SK-N-SH (cell line): ENCODE measurements around the gene ASB3.
"Not testable (repeated sequence)": the region's sequence is repeated elsewhere in the genome, so short reads cannot be mapped to it uniquely, and the experiment has no call there.

Experiments
- CTCF ChIP-seq: fragments of 200-600 bp; sonication (generic); IDR thresholded peaks from 2 replicates; pipeline ENCODE4 v1.6.1; 2017; ENCODE audit warnings: antibody characterized with exemption, mild to moderate bottlenecking, moderate library complexity
- ELF1 ChIP-seq: IDR thresholded peaks from 2 replicates; pipeline ENCODE4 v1.4.0; 2012
- EP300 ChIP-seq, 2 experiments: IDR thresholded peaks; 2 replicates each; pipeline versions ENCODE4 v1.4.0 to v1.6.1; 2012; ENCODE audit warnings: borderline replicate concordance in 1 of 2, low read depth in 1 of 2, low read length in 1 of 2
- GABPA ChIP-seq: IDR thresholded peaks from 2 replicates; pipeline ENCODE4 v1.4.0; 2012; ENCODE audit warnings: low read depth, mild to moderate bottlenecking
- MAX ChIP-seq: IDR thresholded peaks from 2 replicates; pipeline ENCODE4 v1.4.0; 2012; ENCODE audit warnings: low read depth
- NRF1 ChIP-seq: IDR thresholded peaks from 2 replicates; pipeline ENCODE4 v1.6.1; 2012; ENCODE audit warnings: low read depth, mild to moderate bottlenecking, low read length
- REST ChIP-seq: IDR thresholded peaks from 2 replicates; pipeline ENCODE4 v1.6.1; 2012; ENCODE audit warnings: mild to moderate bottlenecking, low read depth, low read length, moderate library complexity
- RFX5 ChIP-seq: IDR thresholded peaks from 2 replicates; pipeline ENCODE4 v1.6.1; 2012; ENCODE audit warnings: mild to moderate bottlenecking, improper control_type of control experiment, low read length
- SIN3A ChIP-seq: IDR thresholded peaks from 2 replicates; pipeline ENCODE4 v1.6.1; 2012; ENCODE audit warnings: low read depth, mild to moderate bottlenecking, low read length, moderate library complexity, borderline replicate concordance
- TAF1 ChIP-seq: IDR thresholded peaks from 2 replicates; pipeline ENCODE4 v1.6.1; 2012; ENCODE audit warnings: low read depth, mild to moderate bottlenecking, low read length, moderate library complexity, borderline replicate concordance
- USF1 ChIP-seq: IDR thresholded peaks from 2 replicates; pipeline ENCODE4 v1.4.0; 2012; ENCODE audit warnings: low read depth, borderline replicate concordance
- USF2 ChIP-seq: fragments of 150-350 bp; IDR thresholded peaks from 2 replicates; pipeline ENCODE4 v1.6.1; 2017; ENCODE audit warnings: antibody characterized with exemption, low read length, low read depth, borderline replicate concordance

- not testable (repeated sequence) for TF ChIP-seq USF2; USF1; NRF1; CTCF; SIN3A; RFX5; REST; MAX; ELF1; GABPA; TAF1; EP300 (IDR thresholded peaks at IDR 0.05; ENCODE audit: borderline replicate concordance in 1 of 2, low read depth in 1 of 2, low read length in 1 of 2)
Observed at GRCh38 chr2:53829980-53830290, 43.2 kb upstream of the ASB3 start.
